HepG2 (cell line): ENCODE results near the gene GSTK1. TPM values are rescaled to one million over a fixed set of nuclear protein-coding genes. Genes with fewer than 3 reads are reported as not detected.

ENCODE experiments used
- ATAC-seq: fragments of 200-7000 bp; cut with Tn5 transposase; 3 replicates; pipeline ENCODE4 v1.9.1; 2020; ENCODE audit warnings: mild to moderate bottlenecking, moderate library complexity
- BruUV-seq: library from RNA; stranded (reverse); fragments of 400-500 nt; replicated peaks from 2 replicates; lab custom pipeline; 2021; lab: Mats Ljungman, UMichigan
- CTCF ChIA-PET: fragments of 300-600 bp; formaldehyde crosslinking; extraction: SDS; loops from one replicate; lab custom pipeline; 2021; ENCODE audit warnings: low total read pairs, inconsistent platforms, low intra/inter-chr PET ratio; lab: Yijun Ruan, JAX
- POLR2A ChIA-PET: fragments of 350-600 bp; sonication (Branson Sonifier 250); formaldehyde crosslinking; loops from one replicate; lab custom pipeline; 2020; ENCODE audit warnings: antibody characterized with exemption, inconsistent platforms; lab: Yijun Ruan, JAX
- DNase-seq: peaks from one replicate; pipeline ENCODE4 v3.0.0-alpha.2; 2015; ENCODE audit warnings: low spot score
- FAIRE-seq: peaks from 3 replicates; lab custom pipeline; 2011; peaks lifted over from hg19 to GRCh38; lab: Jason Lieb, UNC
- H2AFZ ChIP-seq: one replicate; pipeline ENCODE4 v1.6.1; 2011; ENCODE audit warnings: low read length, inconsistent platforms
- H3K27ac ChIP-seq: fragments of 300-600 bp; 3 replicates; pipeline ENCODE4 v1.8.0; 2011; ENCODE audit warnings: mixed run types, mild to moderate bottlenecking, mixed read lengths, low read length, inconsistent platforms; ENCODE audit not compliant: insufficient read depth; ENCODE audit errors: extremely low read length
- H3K27me3 ChIP-seq, 2 experiments: fragments of 200-600 bp in 1 of 2; 2 replicates in 1 of 2; 3 replicates in 1 of 2; pipeline versions ENCODE4 v1.6.0 to v1.8.0; 2011; ENCODE audit warnings: low read length in 2 of 2, mild to moderate bottlenecking in 2 of 2, moderate library complexity in 2 of 2, inconsistent platforms in 1 of 2; ENCODE audit not compliant: insufficient read depth in 2 of 2, control insufficient read depth in 1 of 2
- H3K36me3 ChIP-seq, 2 experiments: fragments of 200-600 bp in 1 of 2; replicated peaks in 1 of 2; 2 replicates in 1 of 2; 3 replicates in 1 of 2; pipeline versions ENCODE4 v1.5.1 to v1.8.0; 2011; ENCODE audit warnings: low read length in 2 of 2, inconsistent platforms in 1 of 2; ENCODE audit not compliant: insufficient read depth in 2 of 2, control insufficient read depth in 1 of 2
- H3K4me1 ChIP-seq: 2 replicates; pipeline ENCODE4 v1.5.1; 2012; ENCODE audit warnings: low read length, inconsistent platforms; ENCODE audit not compliant: insufficient read depth
- H3K4me2 ChIP-seq: 2 replicates; pipeline ENCODE4 v1.6.0; 2011; ENCODE audit warnings: low read depth, low read length, inconsistent platforms
- H3K4me3 ChIP-seq, 3 experiments: fragments of 200-600 bp in 1 of 3; sonication (generic), shearing (Covaris generic) in 1 of 3; replicated peaks in 1 of 3; 2 replicates each; pipeline ENCODE4 v1.5.1; 2011 to 2016; ENCODE audit warnings: low read length in 3 of 3, inconsistent platforms in 2 of 3, low read depth in 2 of 3, mild to moderate bottlenecking in 2 of 3, control low read depth in 1 of 3, mixed read lengths in 1 of 3; ENCODE audit not compliant: insufficient read depth in 1 of 3
- H3K79me2 ChIP-seq: one replicate; pipeline ENCODE4 v1.6.1; 2011; ENCODE audit warnings: low read length, inconsistent platforms; ENCODE audit not compliant: insufficient read depth
- H3K9ac ChIP-seq: 2 replicates; pipeline ENCODE4 v1.6.0; 2011; ENCODE audit warnings: mild to moderate bottlenecking, low read depth, low read length, inconsistent platforms; ENCODE audit not compliant: insufficient read depth
- H3K9me3 ChIP-seq: 2 replicates; pipeline ENCODE4 v1.5.1; 2012; ENCODE audit warnings: mild to moderate bottlenecking, low read length
- H4K20me1 ChIP-seq: 2 replicates; pipeline ENCODE4 v1.6.0; 2011; ENCODE audit warnings: inconsistent platforms, mild to moderate bottlenecking, low read length, moderate library complexity; ENCODE audit not compliant: insufficient read depth
- CREM ChIP-seq, 2 experiments: sonication (generic) in 1 of 2; formaldehyde crosslinking in 1 of 2; IDR thresholded peaks; 2 replicates each; pipeline versions ENCODE4 v1.4.0 to v1.6.1; 2016 to 2020; ENCODE audit warnings: antibody characterized with exemption in 1 of 2, mild to moderate bottlenecking in 1 of 2, missing genetic modification reagents in 1 of 2
- HDAC1 ChIP-seq: sonication (generic); formaldehyde crosslinking; IDR thresholded peaks from 2 replicates; pipeline ENCODE4 v1.5.1; 2020; ENCODE audit warnings: mild to moderate bottlenecking, missing genetic modification reagents
- KAT2B ChIP-seq: fragments of 150-350 bp; IDR thresholded peaks from 2 replicates; pipeline ENCODE4 v1.6.1; 2014; ENCODE audit warnings: low read depth, low read length, borderline replicate concordance
- NR2F2 ChIP-seq: IDR thresholded peaks from 2 replicates; pipeline ENCODE4 v1.6.1; 2012; ENCODE audit warnings: low read depth, inconsistent platforms, borderline replicate concordance
- SAFB2 ChIP-seq: sonication (generic); formaldehyde crosslinking; IDR thresholded peaks from 2 replicates; pipeline ENCODE4 v1.5.1; 2020; ENCODE audit warnings: missing genetic modification reagents, low read depth, mild to moderate bottlenecking, borderline replicate concordance
- SSRP1 ChIP-seq: IDR thresholded peaks from 2 replicates; pipeline ENCODE4 v1.6.1; 2016; ENCODE audit warnings: control low read depth
- ZHX1 ChIP-seq: sonication (generic); formaldehyde crosslinking; IDR thresholded peaks from 2 replicates; pipeline ENCODE4 v1.8.1; 2022; ENCODE audit warnings: low read depth, mild to moderate bottlenecking, missing genetic modification reagents
- ZNF263 ChIP-seq: sonication (generic); formaldehyde crosslinking; IDR thresholded peaks from 2 replicates; pipeline ENCODE4 v1.4.0; 2020; ENCODE audit warnings: missing genetic modification reagents
- ZNF343 ChIP-seq: sonication (generic); formaldehyde crosslinking; IDR thresholded peaks from 2 replicates; pipeline ENCODE4 v1.4.0; 2020; ENCODE audit warnings: mild to moderate bottlenecking, missing genetic modification reagents
- ZNF362 ChIP-seq: sonication (generic); formaldehyde crosslinking; IDR thresholded peaks from 2 replicates; pipeline ENCODE4 v1.4.0; 2020; ENCODE audit warnings: missing genetic modification reagents, mild to moderate bottlenecking, borderline replicate concordance
- ZNF383 ChIP-seq: sonication (generic); formaldehyde crosslinking; IDR thresholded peaks from 2 replicates; pipeline ENCODE4 v1.4.0; 2020; ENCODE audit warnings: missing genetic modification reagents, mild to moderate bottlenecking, borderline replicate concordance
- ZNF44 ChIP-seq: sonication (generic); formaldehyde crosslinking; IDR thresholded peaks from 2 replicates; pipeline ENCODE4 v1.5.1; 2020; ENCODE audit warnings: mild to moderate bottlenecking, missing genetic modification reagents
- ZNF550 ChIP-seq: sonication (generic); formaldehyde crosslinking; IDR thresholded peaks from 2 replicates; pipeline ENCODE4 v1.4.0; 2020; ENCODE audit warnings: mild to moderate bottlenecking, missing genetic modification reagents, borderline replicate concordance
- ZNF572 ChIP-seq: sonication (generic); formaldehyde crosslinking; IDR thresholded peaks from 2 replicates; pipeline ENCODE4 v1.5.1; 2020; ENCODE audit warnings: mild to moderate bottlenecking, missing genetic modification reagents
- ZNF646 ChIP-seq: sonication (generic); formaldehyde crosslinking; IDR thresholded peaks from 2 replicates; pipeline ENCODE4 v1.9.0; 2021; ENCODE audit warnings: mild to moderate bottlenecking, missing genetic modification reagents
- ZNF788 ChIP-seq: sonication (generic); formaldehyde crosslinking; IDR thresholded peaks from 2 replicates; pipeline ENCODE4 v1.5.0; 2020; ENCODE audit warnings: mild to moderate bottlenecking, missing genetic modification reagents, borderline replicate concordance
- WGBS: methylation state at CpG from one replicate; pipeline ENCODE4 v1.1.6; 2017; ENCODE audit warnings: low lambda C conversion rate; 5-methylcytosine and 5-hydroxymethylcytosine counted together
- in situ Hi-C: cut with HindIII; loops from 2 replicates; pipeline ENCODE4 v1.10.0; 2017; ENCODE audit warnings: low pct_unique_long_range_greater_than_20kb; ENCODE audit not compliant: extremely low pct_ligation_motif_present
- intact Hi-C: fragments of 100-400 bp; cut with micrococcal nuclease; formaldehyde crosslinking; loops from one replicate; pipeline ENCODE4 v1.10.0; 2022; ENCODE audit not compliant: unreplicated experiment
- polyA plus RNA-seq, 8 experiments: library from polyadenylated mRNA; depleted of rRNA in 3 of 8; stranded (reverse) in 7 of 8; unstranded in 1 of 8; fragments of >200 nt; fragmentation: Illumina TruSeq in 4 of 8; extraction: Trizol in 4 of 8; gene quantifications; 2 replicates each; pipeline versions ENCODE4 v1.2.1 to v1.2.3, GENCODE V29; 2011 to 2016; ENCODE audit warnings: low read depth in 4 of 8, missing spikeins in 1 of 8, mixed read lengths in 1 of 8; ENCODE audit not compliant: insufficient read depth in 1 of 8
- total RNA-seq, 5 experiments: library from RNA; depleted of rRNA; stranded (reverse); fragments of >200 nt; fragmentation: Illumina TruSeq; extraction: Trizol; gene quantifications; 2 replicates each; pipeline ENCODE4 v1.2.3, GENCODE V29; 2016; ENCODE audit warnings: low read depth in 1 of 5

The GSTK1 gene
- total and polyA plus RNA-seq, 2 of the 13 experiments (the other 11 are each of a cell fraction or from before 2014, with no cell fraction given): 64.6 to 92.1 TPM

GRCh38 chr7:143257501-143257900, 5.7 kb upstream of the GSTK1 start:
- Histone ChIP-seq H3K36me3 (no peaks in the 10 kb centered on the region), H3K4me3 (no peak overlapping the region), H3K9ac (no peak overlapping the region), H3K9me3 (no peaks in the 10 kb centered on the region), H2AFZ (no peak overlapping the region), H3K4me1 (peaks cover 20% of the 10 kb centered on the region), H3K27me3 (no peaks in the 10 kb centered on the region), H3K4me2 (no peak overlapping the region), H4K20me1 (no peaks in the 10 kb centered on the region), H3K27ac (no peak overlapping the region), H3K79me2 (no peaks in the 10 kb centered on the region)
- DNase-seq (no peak), FAIRE-seq (no peak), ATAC-seq (no peak)
- ChIA-PET CTCF (no interaction called here), POLR2A (no interaction called here)
- BruUV-seq: no TSS peak
- in situ Hi-C loops: no loop called here
- 43% methylated on average over 5 of the region's 5 CpGs for WGBS
- intact Hi-C loops: no loop called here
- TF ChIP-seq ZNF263 (CRISPR knock-in tag) (no peak), ZNF383 (CRISPR knock-in tag) (no peak), ZHX1 (no peak), CREM (IDR thresholded peaks at IDR 0.05) (no peak), CREM (CRISPR knock-in tag; IDR thresholded peaks at IDR 0.05) (no peak), ZNF550 (no peak), ZNF44 (no peak), ZNF788 (CRISPR knock-in tag) (no peak), ZNF343 (CRISPR knock-in tag) (no peak), HDAC1 (no peak), SAFB2 (CRISPR knock-in tag) (no peak), ZNF646 (no peak), ZNF362 (no peak), KAT2B (no peak), NR2F2 (no peak), ZNF572 (CRISPR knock-in tag) (no peak), SSRP1 (CRISPR knock-in tag) (no peak)
